Measurements from ENCODE around the gene RSRP1. TPM values are rescaled to one million over a fixed set of nuclear protein-coding genes. Genes with fewer than 3 reads are reported as not detected.

The RSRP1 gene
- total RNA-seq, 1 donor from 2014 or later: 83.4 TPM

- Mint-ChIP-seq H3K36me3 (ENCODE audit: unreplicated experiment) (no peaks in the 10 kb centered on the region), H3K4me3 (ENCODE audit: unreplicated experiment) (no peak overlapping the region), H3K27ac (ENCODE audit: unreplicated experiment) (no peak overlapping the region), H3K27me3 (ENCODE audit: unreplicated experiment) (peaks cover 2% of the 10 kb centered on the region), H3K9me3 (ENCODE audit: unreplicated experiment) (no peaks in the 10 kb centered on the region), H3K4me1 (ENCODE audit: low read depth, unreplicated experiment) (peaks cover 7% of the 10 kb centered on the region)
- no peak for DNase-seq
- no peak for TF ChIP-seq CTCF (IDR thresholded peaks at IDR 0.05; ENCODE audit: partially characterized antibody, unreplicated experiment)
These were observed 34.5 kb downstream of the RSRP1 start for GRCh38 chr1:25212725-25213124.

- no peak for DNase-seq
- Mint-ChIP-seq H3K27ac (ENCODE audit: unreplicated experiment) (no peak overlapping the region), H3K9me3 (ENCODE audit: unreplicated experiment) (no peaks in the 10 kb centered on the region), H3K4me3 (ENCODE audit: unreplicated experiment) (no peak overlapping the region), H3K36me3 (ENCODE audit: unreplicated experiment) (no peaks in the 10 kb centered on the region), H3K27me3 (ENCODE audit: unreplicated experiment) (peaks cover 2% of the 10 kb centered on the region), H3K4me1 (ENCODE audit: low read depth, unreplicated experiment) (peaks cover 7% of the 10 kb centered on the region)
- no peak for TF ChIP-seq CTCF (IDR thresholded peaks at IDR 0.05; ENCODE audit: partially characterized antibody, unreplicated experiment)
These were observed 36.5 kb downstream of the RSRP1 start for GRCh38 chr1:25210728-25211127.

GRCh38 chr1:25209516-25209915 is 37.7 kb downstream of the RSRP1 start:
- H3K4me1 Mint-ChIP-seq (ENCODE audit: low read depth, unreplicated experiment): peaks cover 7% of the 10 kb centered on the region
- H3K27me3 Mint-ChIP-seq (ENCODE audit: unreplicated experiment): peaks cover 2% of the 10 kb centered on the region
- no peak overlapping the region for H3K4me3 Mint-ChIP-seq (ENCODE audit: unreplicated experiment)
- H3K27ac Mint-ChIP-seq (ENCODE audit: unreplicated experiment): no peak overlapping the region
- TF ChIP-seq CTCF (IDR thresholded peaks at IDR 0.05; ENCODE audit: partially characterized antibody, unreplicated experiment): no peak
- H3K9me3 Mint-ChIP-seq (ENCODE audit: unreplicated experiment): no peaks in the 10 kb centered on the region
- H3K36me3 Mint-ChIP-seq (ENCODE audit: unreplicated experiment): no peaks in the 10 kb centered on the region
- no peak for DNase-seq

GRCh38 chr1:25208561-25209222 is 38.6 kb downstream of the RSRP1 start:
- Mint-ChIP-seq H3K9me3 (ENCODE audit: unreplicated experiment) (no peaks in the 10 kb centered on the region), H3K36me3 (ENCODE audit: unreplicated experiment) (no peaks in the 10 kb centered on the region), H3K27ac (ENCODE audit: unreplicated experiment) (no peak overlapping the region), H3K27me3 (ENCODE audit: unreplicated experiment) (peaks cover 2% of the 10 kb centered on the region), H3K4me1 (ENCODE audit: low read depth, unreplicated experiment) (peaks cover 7% of the 10 kb centered on the region), H3K4me3 (ENCODE audit: unreplicated experiment) (peak overlapping the region; percentile 64)
- DNase-seq: no peak
- no peak for TF ChIP-seq CTCF (IDR thresholded peaks at IDR 0.05; ENCODE audit: partially characterized antibody, unreplicated experiment)

- Mint-ChIP-seq H3K9me3 (ENCODE audit: unreplicated experiment) (no peaks in the 10 kb centered on the region), H3K36me3 (ENCODE audit: unreplicated experiment) (no peaks in the 10 kb centered on the region), H3K27ac (ENCODE audit: unreplicated experiment) (no peak overlapping the region), H3K4me1 (ENCODE audit: low read depth, unreplicated experiment) (peaks cover 7% of the 10 kb centered on the region), H3K27me3 (ENCODE audit: unreplicated experiment) (peaks cover 2% of the 10 kb centered on the region), H3K4me3 (ENCODE audit: unreplicated experiment) (no peak overlapping the region)
- TF ChIP-seq CTCF (IDR thresholded peaks at IDR 0.05; ENCODE audit: partially characterized antibody, unreplicated experiment): no peak
- DNase-seq: no peak
These were observed 39.2 kb downstream of the RSRP1 start for GRCh38 chr1:25208092-25208491.
